Psoas muscle (tissue), 8 donors: ENCODE measurements around the gene DYNC1I1. TPM values are rescaled to one million over a fixed set of nuclear protein-coding genes. Genes with fewer than 3 reads are reported as not detected.

Experiments used
- ATAC-seq, 4 donors: fragments of 200-7000 bp; cut with Tn5 transposase; one replicate each; pipeline ENCODE4 v1.9.1; 2020; ENCODE audit warnings: moderate library complexity in 3 of 4, mild to moderate bottlenecking in 2 of 4
- DNase-seq, 2 donors: peaks; one replicate each; pipeline ENCODE4 v3.0.0-alpha.2; 2020
- H3K27ac ChIP-seq: fragments of 200-600 bp; one replicate; pipeline ENCODE4 v1.8.0; 2022
- H3K27me3 ChIP-seq, 3 donors: fragments of 200-600 bp in 1 of 3; one replicate each; pipeline versions ENCODE4 v1.6.1 to v1.8.0; 2013 to 2022; ENCODE audit warnings: low read length in 2 of 3, mild to moderate bottlenecking in 2 of 3, moderate library complexity in 1 of 3; ENCODE audit not compliant: insufficient read depth in 3 of 3
- H3K36me3 ChIP-seq, 2 donors: fragments of 200-600 bp in 1 of 2; one replicate each; pipeline versions ENCODE4 v1.6.1 to v1.8.0; 2013 to 2022; ENCODE audit warnings: low read depth in 1 of 2, mild to moderate bottlenecking in 1 of 2, moderate library complexity in 1 of 2; ENCODE audit not compliant: insufficient read depth in 1 of 2
- H3K4me1 ChIP-seq: fragments of 200-600 bp; one replicate; pipeline ENCODE4 v1.8.0; 2022
- H3K4me3 ChIP-seq: fragments of 200-600 bp; one replicate; pipeline ENCODE4 v1.8.0; 2022; ENCODE audit warnings: mild to moderate bottlenecking
- H3K9me3 ChIP-seq: fragments of 200-600 bp; one replicate; pipeline ENCODE4 v1.8.0; 2022
- WGBS, 3 donors: extraction: QIAGEN DNeasy Blood & Tissue Kit; methylation state at CpG; one replicate each; pipeline versions ENCODE4 v1.1.6 to v1.1.7; 2013; 5-methylcytosine and 5-hydroxymethylcytosine counted together
- intact Hi-C, 2 donors: fragments of 100-400 bp; cut with DNase I; formaldehyde crosslinking; loops; one replicate each; pipeline versions ENCODE4 v1.11.0 to v1.14.2; 2022
- polyA plus RNA-seq, 3 donors: library from polyadenylated mRNA; stranded (reverse); fragments of 200-250 nt; gene quantifications; one replicate each; pipeline ENCODE4 v1.2.3, GENCODE V29; 2013
- total RNA-seq, 4 donors: library from RNA; stranded (reverse); fragmentation: NEBNext Ultra II Directional in 2 of 4; extraction: Animal tissue kit (Norgen Biotek cat#: 25700) in 2 of 4; gene quantifications; one replicate each; pipeline versions ENCODE4 v1.2.1 to v1.2.4, GENCODE V29; 2021 to 2023
- TF ChIP-seq, protein P1 (sequence below): fragments of 200-600 bp; IDR thresholded peaks from one replicate; pipeline ENCODE4 v1.8.0; 2022; ENCODE audit warnings: antibody characterized with exemption
- donor health status: healthy with polysubstance abuse.
- donor health status: DM: no; HTN: no; CAD: no; lungs with moderate emphysema.
- donor health status: Bipolar disorder and iron deficiency.
- donor health status: healthy.
- donor health status: DM: yes; HTN: yes; CAD: no.
- donor health status: DM: no; HTN: no; CAD: no.
- donor health status: DM: no; HTN: no; CAD: no.
- donor health status: DM: yes; HTN: yes; CAD: no.

The DYNC1I1 gene
- total and polyA plus RNA-seq, 7 donors = 3.0 to 28.8 (median 6.9) TPM

DNA sequence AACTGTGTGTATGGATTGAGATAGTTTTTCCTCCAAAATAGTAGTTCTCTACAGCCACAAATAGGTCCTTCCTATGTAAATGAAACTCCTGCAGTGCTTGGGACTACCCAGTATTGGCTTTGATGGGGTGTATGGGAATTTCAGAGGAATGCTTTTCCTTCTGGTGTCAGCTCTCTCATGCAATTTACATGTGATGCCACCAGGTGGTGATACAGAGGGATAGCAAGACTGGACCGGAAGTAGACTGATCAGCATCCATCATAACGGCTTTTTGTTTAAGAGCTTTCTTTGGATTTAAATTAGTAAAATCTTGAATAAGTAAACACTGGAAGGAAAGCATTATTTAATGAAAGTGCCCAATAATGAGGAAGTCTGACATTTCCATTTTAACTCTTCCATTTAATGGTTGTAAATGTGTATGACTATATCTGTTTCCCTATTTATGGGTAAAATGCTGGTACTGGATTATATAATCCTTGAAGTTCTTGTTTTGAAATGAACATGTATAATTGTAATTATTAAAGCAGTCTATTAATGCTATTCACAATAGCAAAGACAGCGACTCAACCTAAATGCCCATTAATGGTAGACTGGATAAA lies 22.7 kb downstream of the DYNC1I1 start:
- Histone ChIP-seq H3K27ac (no peak overlapping the region), H3K4me1 (no peaks in the 10 kb centered on the region), H3K36me3 (no peaks in the 10 kb centered on the region), H3K4me3 (no peak overlapping the region), H3K9me3 (no peaks in the 10 kb centered on the region), H3K27me3 (no peaks in the 10 kb centered on the region)
- ATAC-seq (no peak), DNase-seq (no peak)
- intact Hi-C loops = no loop called here
- TF ChIP-seq, protein P1, sequence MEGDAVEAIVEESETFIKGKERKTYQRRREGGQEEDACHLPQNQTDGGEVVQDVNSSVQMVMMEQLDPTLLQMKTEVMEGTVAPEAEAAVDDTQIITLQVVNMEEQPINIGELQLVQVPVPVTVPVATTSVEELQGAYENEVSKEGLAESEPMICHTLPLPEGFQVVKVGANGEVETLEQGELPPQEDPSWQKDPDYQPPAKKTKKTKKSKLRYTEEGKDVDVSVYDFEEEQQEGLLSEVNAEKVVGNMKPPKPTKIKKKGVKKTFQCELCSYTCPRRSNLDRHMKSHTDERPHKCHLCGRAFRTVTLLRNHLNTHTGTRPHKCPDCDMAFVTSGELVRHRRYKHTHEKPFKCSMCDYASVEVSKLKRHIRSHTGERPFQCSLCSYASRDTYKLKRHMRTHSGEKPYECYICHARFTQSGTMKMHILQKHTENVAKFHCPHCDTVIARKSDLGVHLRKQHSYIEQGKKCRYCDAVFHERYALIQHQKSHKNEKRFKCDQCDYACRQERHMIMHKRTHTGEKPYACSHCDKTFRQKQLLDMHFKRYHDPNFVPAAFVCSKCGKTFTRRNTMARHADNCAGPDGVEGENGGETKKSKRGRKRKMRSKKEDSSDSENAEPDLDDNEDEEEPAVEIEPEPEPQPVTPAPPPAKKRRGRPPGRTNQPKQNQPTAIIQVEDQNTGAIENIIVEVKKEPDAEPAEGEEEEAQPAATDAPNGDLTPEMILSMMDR = no peak
- WGBS, 3 donors = 80 to 86% (median 83%) methylated on average over 3 of the region's 3 CpGs

DNA sequence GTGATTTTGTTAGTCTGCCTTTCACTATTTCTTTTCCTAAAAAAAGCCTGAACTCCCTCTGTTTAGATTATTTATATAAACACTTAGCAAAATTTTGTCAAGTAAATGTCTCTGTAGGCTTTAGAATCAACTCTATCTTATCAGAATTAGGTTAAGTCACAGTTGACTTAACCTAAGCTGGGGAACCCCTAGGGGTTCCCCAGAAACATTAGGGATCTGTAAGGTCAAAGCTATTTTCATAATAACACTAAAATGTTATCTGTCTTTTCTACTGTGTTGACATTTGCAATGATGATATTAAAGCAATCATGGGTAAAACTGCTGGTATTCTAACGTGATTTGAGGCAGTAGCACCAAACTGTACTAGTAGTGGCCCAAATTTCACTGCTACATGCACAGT lies 24.3 kb downstream of the DYNC1I1 start:
- H3K27ac ChIP-seq = no peak overlapping the region

DNA sequence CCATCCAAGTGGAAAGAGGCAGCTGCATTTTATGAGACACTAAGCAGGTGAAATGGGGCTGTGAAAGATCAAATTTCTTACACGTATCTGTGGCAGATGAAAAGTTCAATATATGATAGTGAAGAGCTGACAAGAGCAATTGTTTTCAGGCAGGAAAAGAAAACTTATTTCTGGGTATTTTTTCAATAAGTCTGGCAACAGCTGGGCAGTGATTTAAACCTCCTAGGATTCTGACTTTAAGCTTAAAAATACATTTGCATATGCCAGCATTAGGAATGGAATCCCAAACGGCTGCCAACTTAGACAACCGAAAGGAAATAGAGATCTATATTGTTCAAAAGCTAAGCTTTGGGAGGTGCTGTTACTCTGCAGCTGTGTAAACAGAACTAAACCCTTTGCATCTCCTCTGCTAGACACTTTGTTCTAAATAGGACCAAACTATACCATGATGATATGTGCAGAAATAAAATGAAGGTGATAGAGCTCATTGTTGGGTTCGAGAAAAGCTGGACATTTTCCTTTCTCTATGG lies 26.1 kb downstream of the DYNC1I1 start:
- ATAC-seq (no peak), DNase-seq (no peak)
- Histone ChIP-seq H3K9me3 (no peaks in the 10 kb centered on the region), H3K36me3 (no peaks in the 10 kb centered on the region), H3K27me3 (no peaks in the 10 kb centered on the region), H3K4me3 (no peak overlapping the region), H3K4me1 (no peaks in the 10 kb centered on the region), H3K27ac (no peak overlapping the region)
- TF ChIP-seq, protein P1 = no peak
- WGBS, 3 donors = 14 to 18% (median 17%) methylated on average over 4 of the region's 4 CpGs
- intact Hi-C loops = no loop called here

More for the DNA sequence above, 24.3 kb downstream of the DYNC1I1 start:
- no peaks in the 10 kb centered on the region for H3K4me1 ChIP-seq
- intact Hi-C loops = no loop called here
- ATAC-seq (no peak), DNase-seq (no peak)
- no peak overlapping the region for H3K4me3 ChIP-seq
- H3K9me3 ChIP-seq = no peaks in the 10 kb centered on the region
- H3K27me3 ChIP-seq = no peaks in the 10 kb centered on the region
- TF ChIP-seq, protein P1 = no peak
- 69 to 84% (median 78%) methylated on average over 1 of the region's 1 CpG for WGBS, 3 donors
- H3K36me3 ChIP-seq = no peaks in the 10 kb centered on the region

DNA sequence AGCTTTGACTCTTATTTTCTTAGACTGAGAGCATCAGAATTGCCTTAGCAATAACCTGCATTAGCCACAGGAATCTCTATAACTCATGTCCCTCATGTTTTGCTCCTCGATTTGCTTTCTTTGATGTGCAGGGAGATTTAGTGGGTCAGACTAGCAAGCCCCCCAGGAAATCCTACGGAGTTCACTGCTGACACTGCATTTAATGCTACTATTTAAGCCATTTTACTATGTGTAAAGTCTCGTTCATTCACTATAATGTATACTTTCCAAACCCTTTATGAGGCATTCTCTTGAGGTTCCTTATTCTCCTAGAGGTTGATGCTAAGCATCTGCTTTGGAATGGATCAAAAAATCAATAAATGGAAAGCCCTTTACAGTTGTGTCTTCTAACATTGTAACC lies 28.4 kb downstream of the DYNC1I1 start:
- Histone ChIP-seq H3K36me3 (no peaks in the 10 kb centered on the region), H3K9me3 (no peaks in the 10 kb centered on the region), H3K4me1 (no peaks in the 10 kb centered on the region), H3K27me3 (no peaks in the 10 kb centered on the region), H3K4me3 (no peak overlapping the region), H3K27ac (no peak overlapping the region)
- intact Hi-C loops = no loop called here
- no peak for DNase-seq
- TF ChIP-seq, protein P1 = no peak
- no peak for ATAC-seq
- 59 to 67% (median 65%) methylated on average over 3 of the region's 3 CpGs for WGBS, 3 donors

DNA sequence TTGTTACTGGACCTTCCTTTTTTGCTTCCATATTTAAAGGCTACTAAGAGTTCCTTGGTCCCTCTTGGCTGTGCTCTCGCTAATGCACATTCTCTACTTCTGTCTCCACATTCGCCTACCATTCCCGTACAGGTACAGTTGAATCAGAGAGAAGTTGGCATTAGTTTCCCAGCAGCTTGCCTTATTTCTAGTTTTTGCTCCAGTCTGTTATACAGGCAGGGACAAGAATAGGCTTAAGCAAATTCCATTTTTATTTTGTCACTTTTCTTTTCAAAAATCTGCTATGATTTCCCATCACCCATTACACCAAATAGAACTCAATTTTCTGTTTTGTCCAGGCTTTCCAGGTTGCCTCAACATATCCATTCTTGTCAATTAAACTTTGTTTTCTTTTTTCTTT lies 29.9 kb downstream of the DYNC1I1 start:
- H3K27me3 ChIP-seq = no peaks in the 10 kb centered on the region
- H3K36me3 ChIP-seq = no peaks in the 10 kb centered on the region
- H3K4me3 ChIP-seq = no peak overlapping the region
- no peaks in the 10 kb centered on the region for H3K9me3 ChIP-seq
- TF ChIP-seq, protein P1 = no peak
- H3K27ac ChIP-seq = no peak overlapping the region
- DNase-seq = no peak
- no peak for ATAC-seq
- H3K4me1 ChIP-seq = no peaks in the 10 kb centered on the region
- intact Hi-C loops = no loop called here
- 96 to 97% (median 96%) methylated on average over 3 of the region's 3 CpGs for WGBS, 3 donors
